ENCODE results near the gene PPP1R1C. TPM values are rescaled to one million over a fixed set of nuclear protein-coding genes. Genes with fewer than 3 reads are reported as not detected.

PPP1R1C gene
- total RNA-seq, 1 experiment from 2014 or later, result 4.0 TPM

DNA sequence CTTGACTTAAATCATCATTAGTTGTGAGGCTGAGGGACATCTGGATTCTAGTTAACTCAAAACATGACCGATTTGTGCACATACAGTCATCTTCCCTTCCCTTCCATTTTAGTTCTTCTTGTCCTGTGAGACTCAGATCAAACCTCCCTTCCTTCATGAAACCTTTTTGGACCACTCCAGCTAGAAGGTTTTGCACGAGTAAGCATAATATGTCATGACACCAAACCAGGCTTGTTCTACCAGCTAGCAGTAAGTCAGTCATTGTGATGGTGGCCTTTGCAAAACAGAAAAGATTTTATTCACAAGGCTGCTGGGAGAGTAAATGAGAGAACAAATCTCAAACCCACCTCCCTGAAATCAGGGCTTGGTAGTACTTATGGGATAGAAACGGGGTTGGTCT lies 14.3 kb downstream of the PPP1R1C start:
- Histone ChIP-seq H2BK120ac (ENCODE audit: low read depth, low read length, poor library complexity, severe bottlenecking) (no peak overlapping the region), H4K5ac (ENCODE audit: insufficient read length, low read depth, low read length) (no peak overlapping the region), H3K27me3 (ENCODE audit: insufficient read depth, low read length) (no peaks in the 10 kb centered on the region), H2AK5ac (ENCODE audit: insufficient read length, low read length) (no peak overlapping the region), H2AFZ (ENCODE audit: low read length) (no peak overlapping the region), H4K91ac (ENCODE audit: insufficient read length, low read depth, low read length) (no peak overlapping the region), H2BK5ac (ENCODE audit: insufficient read length, low read length) (no peak overlapping the region), H2BK20ac (ENCODE audit: low read depth, low read length, poor library complexity, severe bottlenecking) (no peak overlapping the region), H2BK15ac (ENCODE audit: low read depth, low read length) (no peak overlapping the region), H3K27ac (ENCODE audit: insufficient read length, low read depth, low read length) (no peak overlapping the region), H4K20me1 (ENCODE audit: control insufficient read depth, insufficient read depth, insufficient read length) (no peaks in the 10 kb centered on the region), H2BK12ac (ENCODE audit: insufficient read length, low read depth, low read length) (no peak overlapping the region), H3K56ac (ENCODE audit: insufficient read length, low read depth, low read length) (no peak overlapping the region), H3K79me1 (ENCODE audit: insufficient read depth, low read depth, low read length, poor library complexity, severe bottlenecking) (no peaks in the 10 kb centered on the region), H3K79me2 (ENCODE audit: insufficient read depth, low read length) (no peaks in the 10 kb centered on the region), H3K23me2 (ENCODE audit: insufficient read length, low read depth, low read length, poor library complexity, severe bottlenecking) (no peaks in the 10 kb centered on the region), H3K18ac (ENCODE audit: insufficient read length, low read depth, low read length) (no peak overlapping the region), H3K4me1 (ENCODE audit: insufficient read depth, low read length) (no peaks in the 10 kb centered on the region), H3T11ph (ENCODE audit: low read length) (no peak overlapping the region), H3K4ac (ENCODE audit: low read depth, low read length) (no peak overlapping the region), H4K8ac (replicated peaks; ENCODE audit: insufficient read length, low read depth, low read length) (no peak overlapping the region), H3K9ac (ENCODE audit: extremely low read depth, insufficient read length, low read length) (no peak overlapping the region), H3K14ac (ENCODE audit: insufficient read depth, low read length) (no peak overlapping the region), H3K4me2 (ENCODE audit: insufficient read depth, insufficient read length, low read length) (no peak overlapping the region), H3K23ac (ENCODE audit: insufficient read length, low read depth, low read length) (no peak overlapping the region), H3K9me3 (ENCODE audit: control insufficient read depth, low read depth, low read length) (no peaks in the 10 kb centered on the region)
- Mint-ChIP-seq H3K4me1 (peaks cover 0 to 2% of the 10 kb centered on the region in 2 experiments; a peak in 1 of 4 replicates), H3K9me3 (no peaks in the 10 kb centered on the region), H3K4me3 (no peak overlapping the region), H3K27me3 (ENCODE audit: low read depth) (no peaks in the 10 kb centered on the region), H3K36me3 (ENCODE audit: insufficient read depth in 1 of 3, low read depth in 3 of 3) (no peaks in the 10 kb centered on the region), H3K27ac (no peak overlapping the region)
- no peak for TF ChIP-seq CTCF (conservative IDR thresholded peaks at IDR 0.05)
- no CpG with 5 or more reads among the region's 3 CpGs for WGBS (ENCODE audit: extremely low coverage, insufficient read length, low lambda C conversion rate)
- DNase-seq, result no peak
